ENCODE results near the gene TPRG1. TPM values are rescaled to one million over a fixed set of nuclear protein-coding genes. Genes with fewer than 3 reads are reported as not detected.

TPRG1 gene
- total and polyA plus RNA-seq, 2 donors (not counting 3 experiments of a cell fraction or from before 2014, with no cell fraction given), result 0.30 TPM; not detected in 1

GRCh38 chr3:189167027-189167766 is 4.6 kb upstream of the TPRG1 start:
- intact Hi-C loops (cut with micrococcal nuclease) (no loop called here), dilution Hi-C loops (cut with MboI; ENCODE audit: extremely low pct_ligation_motif_present, low sequenced_read_pairs) (no loop called here)
- Histone ChIP-seq H3K4me3 (replicated peaks in 1 of 3; ENCODE audit: insufficient read depth in 1 of 3, low read depth in 1 of 3, low read length in 3 of 3) (no peak overlapping the region), H4K20me1 (replicated peaks; ENCODE audit: control insufficient read depth, extremely low read depth, insufficient read depth, low read length) (no peaks in the 10 kb centered on the region), H3K4me1 (ENCODE audit: control insufficient read depth, extremely low read depth, insufficient read depth, low read length) (no peaks in the 10 kb centered on the region), H2AFZ (ENCODE audit: low read depth, low read length) (no peak overlapping the region), H3K27me3 (ENCODE audit: control insufficient read depth in 2 of 2, insufficient read depth in 2 of 2, low read length in 2 of 2) (peaks cover 0 to 2% of the 10 kb centered on the region in 2 experiments), H3K27ac (ENCODE audit: insufficient read depth, low read depth, low read length) (no peak overlapping the region), H3K79me2 (ENCODE audit: control insufficient read depth, insufficient read depth, low read length) (no peaks in the 10 kb centered on the region), H3K9me1 (replicated peaks; ENCODE audit: control insufficient read depth, extremely low read depth, insufficient read depth, low read length) (no peaks in the 10 kb centered on the region), H3K9me3 (replicated peaks; ENCODE audit: control insufficient read depth, insufficient read depth, low read length) (no peaks in the 10 kb centered on the region), H3K4me2 (ENCODE audit: insufficient read depth, low read length) (no peak overlapping the region), H3K9ac (replicated peaks; ENCODE audit: extremely low read depth, insufficient read depth, low read length) (no peak overlapping the region), H3K36me3 (ENCODE audit: control insufficient read depth in 2 of 2, extremely low read depth in 1 of 2, insufficient read depth in 2 of 2, low read length in 2 of 2) (no peaks in the 10 kb centered on the region)
- ChIA-PET POLR2A (interaction anchor here (0.6 kb wide), 1 partner anchor 107 kb away, joined by 4 read pairs; no protein-coding TSS in a partner anchor), CTCF (no interaction called here)
- BruUV-seq (replicated peaks), result no TSS peak
- FAIRE-seq (no peak), DNase-seq (ENCODE audit: low read depth, low spot score) (no peak)
- no peak for TF ChIP-seq MAX (IDR thresholded peaks at IDR 0.05; ENCODE audit: insufficient read depth, insufficient read length)
- TF ChIP-seq GATA2 (IDR thresholded peaks at IDR 0.05; ENCODE audit: insufficient read depth, insufficient read length, low read depth, low read length), result no peak
- TF ChIP-seq MYC (IDR thresholded peaks at IDR 0.05; ENCODE audit: low read depth, low read length), result no peak
- no peak for TF ChIP-seq CTCF (IDR thresholded peaks at IDR 0.05; ENCODE audit: extremely low read depth in 1 of 2, insufficient read depth in 1 of 2, low read depth in 1 of 2, low read length in 2 of 2)
- TF ChIP-seq EZH2 (IDR thresholded peaks at IDR 0.05; ENCODE audit: borderline replicate concordance, low read depth, low read length, severe bottlenecking), result no peak
- no peak for TF ChIP-seq POLR2AphosphoS5 (IDR thresholded peaks at IDR 0.05; ENCODE audit: insufficient read depth, low read depth, low read length)
- TF ChIP-seq JUN (IDR thresholded peaks at IDR 0.05; ENCODE audit: borderline replicate concordance, insufficient read depth, insufficient read length, low read depth), result no peak

Data from endothelial cell of umbilical vein (primary cell).